HTERT RPE-1 (cell line): Measurements from ENCODE around the gene MAP3K5.
"Not testable (repeated sequence)": the region's sequence is repeated elsewhere in the genome, so short reads cannot be mapped to it uniquely, and the experiment has no call there.

ENCODE experiments used
- in situ Hi-C: fragments of 300-500 bp; cut with MboI; formaldehyde crosslinking; loops from 4 replicates; pipeline ENCODE4 v1.14.3; 2020; ENCODE audit warnings: low sequenced_read_pairs

Gene MAP3K5, protein sequence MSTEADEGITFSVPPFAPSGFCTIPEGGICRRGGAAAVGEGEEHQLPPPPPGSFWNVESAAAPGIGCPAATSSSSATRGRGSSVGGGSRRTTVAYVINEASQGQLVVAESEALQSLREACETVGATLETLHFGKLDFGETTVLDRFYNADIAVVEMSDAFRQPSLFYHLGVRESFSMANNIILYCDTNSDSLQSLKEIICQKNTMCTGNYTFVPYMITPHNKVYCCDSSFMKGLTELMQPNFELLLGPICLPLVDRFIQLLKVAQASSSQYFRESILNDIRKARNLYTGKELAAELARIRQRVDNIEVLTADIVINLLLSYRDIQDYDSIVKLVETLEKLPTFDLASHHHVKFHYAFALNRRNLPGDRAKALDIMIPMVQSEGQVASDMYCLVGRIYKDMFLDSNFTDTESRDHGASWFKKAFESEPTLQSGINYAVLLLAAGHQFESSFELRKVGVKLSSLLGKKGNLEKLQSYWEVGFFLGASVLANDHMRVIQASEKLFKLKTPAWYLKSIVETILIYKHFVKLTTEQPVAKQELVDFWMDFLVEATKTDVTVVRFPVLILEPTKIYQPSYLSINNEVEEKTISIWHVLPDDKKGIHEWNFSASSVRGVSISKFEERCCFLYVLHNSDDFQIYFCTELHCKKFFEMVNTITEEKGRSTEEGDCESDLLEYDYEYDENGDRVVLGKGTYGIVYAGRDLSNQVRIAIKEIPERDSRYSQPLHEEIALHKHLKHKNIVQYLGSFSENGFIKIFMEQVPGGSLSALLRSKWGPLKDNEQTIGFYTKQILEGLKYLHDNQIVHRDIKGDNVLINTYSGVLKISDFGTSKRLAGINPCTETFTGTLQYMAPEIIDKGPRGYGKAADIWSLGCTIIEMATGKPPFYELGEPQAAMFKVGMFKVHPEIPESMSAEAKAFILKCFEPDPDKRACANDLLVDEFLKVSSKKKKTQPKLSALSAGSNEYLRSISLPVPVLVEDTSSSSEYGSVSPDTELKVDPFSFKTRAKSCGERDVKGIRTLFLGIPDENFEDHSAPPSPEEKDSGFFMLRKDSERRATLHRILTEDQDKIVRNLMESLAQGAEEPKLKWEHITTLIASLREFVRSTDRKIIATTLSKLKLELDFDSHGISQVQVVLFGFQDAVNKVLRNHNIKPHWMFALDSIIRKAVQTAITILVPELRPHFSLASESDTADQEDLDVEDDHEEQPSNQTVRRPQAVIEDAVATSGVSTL (N-terminal part only)

DNA sequence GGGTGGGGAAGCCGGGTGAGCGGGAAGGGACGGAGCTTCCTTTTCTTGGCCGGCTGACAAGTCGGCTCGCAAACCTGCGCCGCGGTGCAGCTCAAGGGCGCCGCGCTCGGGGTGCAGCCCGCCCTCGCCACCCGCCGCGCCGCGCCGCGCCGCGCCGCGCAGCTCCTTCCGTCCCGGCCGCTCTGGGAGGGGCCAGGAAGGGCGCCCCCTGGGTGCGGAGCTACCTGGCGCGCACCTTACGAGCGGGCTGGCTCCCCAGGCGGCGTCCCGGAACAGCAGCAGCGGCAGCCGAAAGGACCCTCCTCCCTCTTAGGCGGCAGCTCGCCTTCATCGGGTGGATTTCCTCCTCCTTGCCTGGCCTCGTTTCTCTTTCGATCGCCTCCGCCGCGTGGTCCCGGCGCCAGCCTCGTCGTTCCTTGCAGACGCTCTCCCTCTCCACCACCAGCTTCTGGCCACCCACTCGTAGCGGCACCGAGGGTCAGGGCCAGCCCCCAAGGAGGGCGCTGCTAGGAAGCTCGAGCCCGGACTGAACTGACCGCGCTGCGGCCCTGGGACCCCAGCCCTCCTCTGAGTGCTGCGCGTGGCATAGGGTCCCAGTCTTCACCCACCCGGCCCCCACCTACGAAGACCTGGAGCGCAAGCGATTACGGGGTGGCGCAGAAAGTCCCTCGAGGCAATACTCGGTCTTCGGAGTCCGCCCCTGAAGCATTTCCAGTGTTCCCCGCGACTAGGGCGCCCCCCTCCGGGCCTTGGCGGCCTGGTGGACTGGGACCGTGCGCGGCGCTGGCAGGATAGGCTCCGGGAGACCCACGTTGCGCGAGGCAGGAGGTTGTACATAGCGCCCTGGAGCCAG, at the start of gene MAP3K5:
MAP3K5 (minus strand) TSS at position 68 of the 853 bp plus-strand sequence. CDS start 320 bp downstream, outside the sequence.
- in situ Hi-C loops = no loop called here

GRCh38 chr6:136840276-136841001, 48.2 kb upstream of the MAP3K5 start:
- in situ Hi-C loops = no loop called here

- in situ Hi-C loops = no loop called here
Observed at GRCh38 chr6:136831873-136832562, 39.7 kb upstream of the MAP3K5 start.

DNA sequence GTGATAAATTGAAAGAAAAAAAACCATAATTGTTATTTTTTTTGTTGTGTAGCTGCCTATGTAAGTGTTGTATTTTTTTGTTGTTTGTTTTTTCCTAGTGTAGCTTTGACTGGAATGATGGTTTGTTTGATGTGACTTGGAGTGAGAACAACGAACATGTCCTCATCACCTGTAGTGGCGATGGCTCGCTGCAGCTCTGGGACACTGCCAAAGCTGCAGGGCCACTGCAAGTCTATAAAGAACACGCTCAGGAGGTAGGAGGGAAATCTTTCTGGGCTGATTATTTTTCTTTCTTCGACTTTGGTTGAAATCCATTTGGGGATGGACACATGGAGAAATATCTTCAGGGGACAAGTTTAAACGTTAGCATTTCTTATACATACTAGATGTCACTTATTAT, 33.9 kb upstream of the MAP3K5 start:
- in situ Hi-C loops = no loop called here

GRCh38 chr6:136823128-136823660, 30.9 kb upstream of the MAP3K5 start:
- in situ Hi-C loops = no loop called here

- in situ Hi-C loops = no loop called here
Observed at GRCh38 chr6:136822376-136823127, 30.3 kb upstream of the MAP3K5 start, which contains the start of gene PEX7. TSS of gene PEX7 (plus strand) at chr6:136822592. CDS start at chr6:136822666, 74 bp downstream.

DNA sequence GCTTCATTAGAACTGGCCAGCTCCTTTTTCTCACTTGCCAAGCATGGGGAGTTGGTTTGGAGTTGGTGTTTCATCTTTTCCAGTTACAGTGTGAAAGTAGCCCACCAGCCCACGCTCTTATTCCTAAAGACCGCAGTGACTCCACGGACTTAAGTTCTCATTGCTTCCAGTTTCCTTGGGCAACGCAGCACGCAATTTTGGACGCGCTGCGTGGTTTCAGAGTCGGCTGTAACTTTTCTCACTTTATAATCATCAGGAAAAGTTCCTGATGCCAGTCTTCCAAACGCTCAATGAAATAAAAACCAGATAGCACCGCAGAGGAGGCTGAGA, 29.7 kb upstream of the MAP3K5 start:
- in situ Hi-C loops = no loop called here

GRCh38 chr6:136820561-136820960, 28.3 kb upstream of the MAP3K5 start:
- in situ Hi-C loops = no loop called here

GRCh38 chr6:136816656-136817055, 24.4 kb upstream of the MAP3K5 start:
- in situ Hi-C loops = no loop called here

DNA sequence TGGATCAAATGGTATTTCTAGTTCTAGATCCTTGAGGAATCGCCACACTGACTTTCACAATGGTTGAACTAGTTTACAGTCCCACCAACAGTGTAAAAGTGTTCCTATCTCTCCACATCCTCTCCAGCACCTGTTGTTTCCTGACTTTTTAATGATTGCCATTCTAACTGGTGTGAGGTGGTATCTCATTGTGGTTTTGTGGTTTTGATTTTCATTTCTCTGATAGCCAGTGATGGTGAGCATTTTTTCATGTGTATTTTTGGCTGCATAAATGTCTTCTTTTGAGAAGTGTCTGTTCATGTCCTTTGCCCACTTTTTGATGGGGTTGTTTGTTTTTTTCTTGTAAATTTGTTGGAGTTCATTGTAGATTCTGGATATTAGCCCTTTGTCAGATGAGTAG, 23.3 kb upstream of the MAP3K5 start:
- in situ Hi-C loops = not testable (repeated sequence)

GRCh38 chr6:136812174-136812573, 19.9 kb upstream of the MAP3K5 start:
- in situ Hi-C loops = no loop called here

DNA sequence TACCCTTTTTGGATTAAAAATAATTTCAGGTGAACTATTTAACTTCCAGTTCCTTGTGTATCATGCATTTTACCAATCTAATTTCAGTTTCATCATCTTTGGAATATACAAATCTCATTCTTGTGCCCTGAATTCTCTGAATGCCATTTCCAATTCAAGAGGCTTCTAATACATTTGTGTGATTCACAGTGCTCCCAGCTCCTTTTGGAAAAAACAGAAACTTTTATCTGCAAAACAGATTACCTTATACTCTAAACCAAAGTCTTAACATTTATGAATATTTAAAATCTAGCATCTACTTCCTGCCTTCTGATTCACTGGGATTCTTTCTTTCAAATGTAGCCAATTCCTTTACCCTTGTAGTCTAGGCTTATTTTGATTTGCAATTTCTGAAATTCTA, 19.0 kb upstream of the MAP3K5 start:
- in situ Hi-C loops = no loop called here

- in situ Hi-C loops = no loop called here
Observed at GRCh38 chr6:136809091-136809860, 17.0 kb upstream of the MAP3K5 start.

GRCh38 chr6:136803608-136804007, 11.3 kb upstream of the MAP3K5 start:
- in situ Hi-C loops = no loop called here

- in situ Hi-C loops = no loop called here
Observed at GRCh38 chr6:136801581-136801980, 9.3 kb upstream of the MAP3K5 start.

DNA sequence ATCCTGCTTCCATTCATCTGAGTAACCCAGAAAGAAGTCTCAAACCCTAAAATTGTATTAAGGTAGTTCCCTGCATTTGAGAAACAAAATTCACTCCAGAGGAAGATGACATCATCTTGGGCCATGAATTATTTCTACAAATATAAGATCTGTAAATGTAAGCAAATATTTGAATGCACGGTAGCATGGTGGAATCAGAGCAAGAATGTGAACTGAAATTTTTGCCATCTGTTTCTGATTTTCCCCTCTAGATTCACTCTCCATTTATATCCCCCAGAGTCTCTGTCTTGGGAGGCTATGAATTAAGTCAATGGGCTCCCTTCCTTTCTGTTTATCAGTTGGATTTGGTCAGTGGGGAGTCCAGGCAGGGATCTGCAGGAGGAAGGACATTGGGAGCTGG, 5.8 kb upstream of the MAP3K5 start:
- in situ Hi-C loops = no loop called here

DNA sequence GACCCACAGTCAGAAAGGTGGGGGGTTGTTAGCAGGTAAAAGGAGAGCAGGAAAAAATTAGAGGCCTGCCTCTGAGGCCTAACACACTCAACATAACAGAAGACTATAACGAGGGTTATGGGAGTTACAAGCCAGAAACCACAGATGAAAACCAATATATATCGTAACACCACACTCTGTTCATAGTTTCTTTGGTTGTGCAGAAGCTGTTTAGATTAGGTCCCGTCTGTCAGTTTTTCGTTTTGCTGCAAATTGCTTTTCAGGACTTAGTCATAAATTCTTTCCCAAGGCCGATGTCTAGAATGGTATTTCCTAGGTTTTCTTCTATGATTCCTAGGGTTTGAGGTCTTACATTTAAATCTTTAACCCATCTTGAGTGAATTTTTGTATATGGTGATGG, 3.7 kb upstream of the MAP3K5 start:
- in situ Hi-C loops = no loop called here
